ENCODE data around the gene RFX2.

DNA sequence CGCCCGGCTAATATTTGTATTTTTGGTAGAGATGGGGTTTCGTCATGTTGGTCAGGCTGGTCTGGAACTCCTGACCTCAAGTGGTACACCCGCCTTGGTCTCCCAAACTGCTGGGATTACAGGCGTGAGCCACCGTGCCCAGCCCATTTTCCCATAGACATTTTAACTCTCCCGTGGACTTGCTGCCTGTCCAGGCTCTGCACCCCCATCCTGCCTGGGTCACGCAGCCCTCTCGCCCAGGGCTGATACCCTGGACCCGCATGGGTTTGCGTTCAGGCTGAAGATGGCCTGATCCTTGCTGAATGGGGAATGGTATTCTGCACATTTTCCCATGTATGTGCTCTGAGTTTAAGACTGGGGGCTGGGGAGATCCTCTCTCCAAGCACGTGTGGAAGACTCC is 86.4 kb downstream of the RFX2 start:
- TF ChIP-seq CTCF (conservative IDR thresholded peaks at IDR 0.05; ENCODE audit: low read length), result no peak
- no peak for TF ChIP-seq EZH2phosphoT487 (IDR thresholded peaks at IDR 0.05; ENCODE audit: borderline replicate concordance)

Data from Loucy (cell line).